Tibial nerve (tissue), 3 donors: ENCODE data around the gene USP13.

Experiments
- CTCF ChIP-seq, 5 experiments: fragments of 200-600 bp in 3 of 5; fragments of 450-650 bp in 2 of 5; sonication (generic) in 3 of 5; IDR thresholded peaks; one replicate each; pipeline ENCODE4 v1.5.1; 2016 to 2019; ENCODE audit warnings: antibody characterized with exemption in 5 of 5, mild to moderate bottlenecking in 3 of 5, moderate library complexity in 2 of 5
- POLR2A ChIP-seq, 2 donors: fragments of 450-650 bp; IDR thresholded peaks; one replicate each; pipeline ENCODE4 v1.6.1; 2017; ENCODE audit warnings: antibody characterized with exemption in 2 of 2, mild to moderate bottlenecking in 2 of 2, moderate library complexity in 2 of 2

- TF ChIP-seq CTCF (IDR thresholded peaks at IDR 0.05): no peak
- TF ChIP-seq POLR2A (IDR thresholded peaks at IDR 0.05): no peak
These were observed 49.0 kb upstream of the USP13 start for GRCh38 chr3:179603831-179604230.
